Stimulated activated effector memory CD8-positive, alpha-beta T cell treated with anti-CD3 and anti-CD28 coated beads, Interleukin-12 subunit alpha, Interleukin-12 subunit beta, amount 100 ng/mL, for 72 hours (primary cell): ENCODE results near the gene ILK.

Source experiments
- ATAC-seq: fragments of 150-1000 bp; cut with Tn5 transposase; 2 replicates; pipeline ENCODE4 v1.10.0; 2021
- DNase-seq, 2 donors: peaks; one replicate each; pipeline ENCODE4 v3.0.0; 2021 to 2022; ENCODE audit warnings: low spot score in 2 of 2
- H3K27ac Mint-ChIP-seq: one replicate; pipeline ENCODE4 v1.8.0; 2022; ENCODE audit warnings: mild to moderate bottlenecking, mixed read lengths
- H3K36me3 Mint-ChIP-seq: one replicate; pipeline ENCODE4 v1.8.0; 2022; ENCODE audit warnings: mild to moderate bottlenecking, mixed read lengths
- H3K4me1 Mint-ChIP-seq: one replicate; pipeline ENCODE4 v1.8.0; 2022; ENCODE audit warnings: mixed read lengths
- H3K4me3 Mint-ChIP-seq: one replicate; pipeline ENCODE4 v1.8.0; 2022; ENCODE audit warnings: mild to moderate bottlenecking, mixed read lengths
- H3K9me3 Mint-ChIP-seq: one replicate; pipeline ENCODE4 v1.8.0; 2022; ENCODE audit warnings: mixed read lengths

The ILK gene

GRCh38 chr11:6588018-6588417 is 15.6 kb upstream of the ILK start:
- H3K27ac Mint-ChIP-seq = no peak overlapping the region
- no peak for ATAC-seq
- no peak for DNase-seq
- H3K36me3 Mint-ChIP-seq = peaks cover 38% of the 10 kb centered on the region
- peaks cover 11% of the 10 kb centered on the region for H3K9me3 Mint-ChIP-seq
- no peaks in the 10 kb centered on the region for H3K4me1 Mint-ChIP-seq
- no peak overlapping the region for H3K4me3 Mint-ChIP-seq

- H3K9me3 Mint-ChIP-seq = no peaks in the 10 kb centered on the region
- H3K27ac Mint-ChIP-seq = no peak overlapping the region
- peaks cover 88% of the 10 kb centered on the region for H3K36me3 Mint-ChIP-seq
- DNase-seq (peak in 1 of 2 donors; percentile 43), ATAC-seq (no peak)
- H3K4me3 Mint-ChIP-seq = no peak overlapping the region
- H3K4me1 Mint-ChIP-seq = peaks cover 36% of the 10 kb centered on the region
Observed at GRCh38 chr11:6594142-6594768, 9.3 kb upstream of the ILK start.

GRCh38 chr11:6596239-6596877 is 7.2 kb upstream of the ILK start:
- Mint-ChIP-seq H3K27ac (peak overlapping the region; percentile 3), H3K4me3 (no peak overlapping the region), H3K9me3 (no peaks in the 10 kb centered on the region), H3K36me3 (peaks cover 83% of the 10 kb centered on the region), H3K4me1 (peaks cover 36% of the 10 kb centered on the region)
- no peak for DNase-seq
- no peak for ATAC-seq

DNA sequence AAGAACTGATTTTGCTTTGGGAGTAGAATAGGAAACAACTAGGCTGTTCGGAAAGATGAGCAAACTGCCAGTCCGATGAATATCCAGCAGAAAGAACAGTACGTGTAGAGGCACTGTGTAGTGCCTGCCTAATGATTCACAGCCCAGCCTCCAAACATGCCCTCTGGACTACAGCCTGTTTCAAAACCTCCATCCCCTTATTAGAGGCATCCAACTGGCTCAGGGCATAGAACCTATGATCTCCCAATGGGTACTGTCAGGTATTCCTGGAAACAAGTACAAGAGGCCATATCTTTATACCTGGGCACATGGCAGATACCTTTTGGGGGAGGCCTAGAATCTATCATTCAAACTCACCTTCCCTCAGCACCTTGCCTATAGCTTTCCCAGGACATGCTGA is 5.0 kb upstream of the ILK start:
- peak overlapping the region; percentile 43 for H3K27ac Mint-ChIP-seq
- no peaks in the 10 kb centered on the region for H3K9me3 Mint-ChIP-seq
- no peak overlapping the region for H3K4me3 Mint-ChIP-seq
- ATAC-seq = no peak
- peaks cover 69% of the 10 kb centered on the region for H3K36me3 Mint-ChIP-seq
- peak in 1 of 2 donors; percentile 38 for DNase-seq
- peaks cover 34% of the 10 kb centered on the region for H3K4me1 Mint-ChIP-seq

- peaks cover 60% of the 10 kb centered on the region for H3K36me3 Mint-ChIP-seq
- H3K4me1 Mint-ChIP-seq = peaks cover 25% of the 10 kb centered on the region
- DNase-seq (peak in 1 of 2 donors; percentile 30), ATAC-seq (no peak)
- H3K4me3 Mint-ChIP-seq = no peak overlapping the region
- H3K9me3 Mint-ChIP-seq = no peaks in the 10 kb centered on the region
- H3K27ac Mint-ChIP-seq = peak overlapping the region; percentile 43
Observed at GRCh38 chr11:6599449-6599848, 4.1 kb upstream of the ILK start.

DNA sequence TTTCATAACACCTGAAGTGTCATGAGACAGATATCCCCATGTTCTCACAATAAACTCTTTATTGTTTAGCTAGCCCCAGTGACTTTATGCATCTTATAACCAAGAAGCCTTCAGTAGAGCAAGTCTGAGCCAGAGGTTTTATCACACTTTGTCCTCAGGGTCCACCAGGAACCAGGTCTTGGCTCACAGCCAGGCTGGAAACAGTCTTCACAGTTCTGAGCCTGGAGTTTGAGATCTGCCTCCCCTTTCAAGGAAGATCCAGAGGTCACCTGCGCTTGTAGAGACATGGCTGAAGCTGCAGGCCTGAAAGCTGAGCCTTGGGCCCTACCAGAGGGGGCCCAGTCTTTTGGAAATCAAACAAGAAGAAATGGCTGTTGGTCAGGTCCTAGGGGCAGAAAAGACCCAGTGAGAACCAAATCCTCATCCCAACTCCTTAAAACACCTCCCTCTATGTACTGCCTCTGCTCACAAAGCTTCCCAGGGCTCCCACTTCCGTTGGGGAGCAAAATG is 3.6 kb upstream of the ILK start:
- Mint-ChIP-seq H3K36me3 (peaks cover 59% of the 10 kb centered on the region), H3K27ac (peak overlapping the region; percentile 43), H3K4me3 (no peak overlapping the region), H3K4me1 (peaks cover 23% of the 10 kb centered on the region), H3K9me3 (no peaks in the 10 kb centered on the region)
- ATAC-seq = no peak
- DNase-seq = no peak

GRCh38 chr11:6601041-6601461 is 2.5 kb upstream of the ILK start:
- ATAC-seq = no peak
- no peaks in the 10 kb centered on the region for H3K9me3 Mint-ChIP-seq
- no peak overlapping the region for H3K4me3 Mint-ChIP-seq
- no peak overlapping the region for H3K27ac Mint-ChIP-seq
- DNase-seq = peak in 1 of 2 donors; percentile 37
- H3K36me3 Mint-ChIP-seq = peaks cover 59% of the 10 kb centered on the region
- peaks cover 23% of the 10 kb centered on the region for H3K4me1 Mint-ChIP-seq

DNA sequence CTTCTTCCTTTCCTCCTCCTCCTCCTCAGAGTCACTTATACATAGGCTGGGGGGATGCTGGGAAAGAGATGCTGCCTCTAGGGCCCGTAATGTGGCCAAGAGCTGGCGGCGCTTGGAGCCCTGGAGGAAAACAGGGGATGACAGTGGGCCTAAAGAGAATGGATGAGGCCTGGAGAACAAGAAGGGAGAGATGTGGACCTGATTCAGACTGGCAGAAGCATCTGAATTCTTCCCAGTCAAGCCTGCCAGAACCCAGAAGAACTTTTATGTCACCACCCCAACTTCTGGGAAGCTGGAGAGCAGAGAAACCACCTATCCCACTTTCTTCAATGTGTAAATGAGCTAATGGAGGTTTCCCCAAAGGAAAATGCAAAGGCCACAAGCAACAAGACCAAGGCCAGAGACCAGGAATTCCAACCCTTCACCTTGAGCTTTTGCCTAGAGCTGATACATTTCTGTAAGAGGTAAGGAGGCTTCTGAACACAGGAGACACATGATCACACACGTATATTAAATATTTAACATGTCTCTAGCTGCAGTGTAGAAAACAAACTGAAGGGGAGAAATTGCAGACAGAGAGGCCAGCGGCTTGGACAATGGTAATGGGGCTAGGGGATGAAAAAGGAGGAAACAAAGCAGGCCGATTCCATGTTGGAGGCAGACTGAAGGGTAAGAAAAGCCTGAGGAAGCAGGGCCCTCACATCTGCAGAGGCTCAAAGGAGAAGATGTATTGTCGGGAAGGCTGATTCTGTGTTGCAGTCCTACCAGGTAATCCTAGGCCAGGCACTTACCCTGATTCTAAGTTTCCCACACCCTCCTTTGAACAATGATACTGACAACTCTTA is 1.3 kb upstream of the ILK start:
- H3K36me3 Mint-ChIP-seq = peaks cover 51% of the 10 kb centered on the region
- ATAC-seq = no peak
- DNase-seq = peak in 1 of 2 donors; percentile 46
- no peaks in the 10 kb centered on the region for H3K9me3 Mint-ChIP-seq
- H3K4me1 Mint-ChIP-seq = peaks cover 31% of the 10 kb centered on the region
- no peak overlapping the region for H3K27ac Mint-ChIP-seq
- no peak overlapping the region for H3K4me3 Mint-ChIP-seq

- H3K4me1 Mint-ChIP-seq = peaks cover 28% of the 10 kb centered on the region
- H3K27ac Mint-ChIP-seq = no peak overlapping the region
- no peaks in the 10 kb centered on the region for H3K9me3 Mint-ChIP-seq
- peaks cover 51% of the 10 kb centered on the region for H3K36me3 Mint-ChIP-seq
- no peak overlapping the region for H3K4me3 Mint-ChIP-seq
- no peak for DNase-seq
- ATAC-seq = peak; percentile 71
Observed at GRCh38 chr11:6604081-6604626, 580 bp downstream of the ILK start.

- no peak overlapping the region for H3K27ac Mint-ChIP-seq
- H3K4me1 Mint-ChIP-seq = peaks cover 33% of the 10 kb centered on the region
- H3K4me3 Mint-ChIP-seq = no peak overlapping the region
- peak in 1 of 2 donors; percentile 37 for DNase-seq
- H3K36me3 Mint-ChIP-seq = peaks cover 51% of the 10 kb centered on the region
- H3K9me3 Mint-ChIP-seq = no peaks in the 10 kb centered on the region
- no peak for ATAC-seq
Observed at GRCh38 chr11:6604790-6605189, 1.2 kb downstream of the ILK start.

- peaks cover 51% of the 10 kb centered on the region for H3K4me1 Mint-ChIP-seq
- peak; percentile 53 for ATAC-seq
Observed at GRCh38 chr11:6606471-6607189, 3.1 kb downstream of the ILK start.

GRCh38 chr11:6607190-6607795 is 3.7 kb downstream of the ILK start:
- H3K4me3 Mint-ChIP-seq = no peak overlapping the region
- peak in 1 of 2 donors; percentile 48 for DNase-seq

More at GRCh38 chr11:6606471-6607189, 3.1 kb downstream of the ILK start:
- Mint-ChIP-seq H3K9me3 (no peaks in the 10 kb centered on the region), H3K4me3 (no peak overlapping the region), H3K27ac (no peak overlapping the region), H3K36me3 (peaks cover 57% of the 10 kb centered on the region)
- peak; percentile 43 to 80 for DNase-seq

GRCh38 chr11:6608011-6608410 is 4.4 kb downstream of the ILK start:
- Mint-ChIP-seq H3K4me3 (no peak overlapping the region), H3K36me3 (peaks cover 52% of the 10 kb centered on the region), H3K9me3 (no peaks in the 10 kb centered on the region), H3K27ac (peak overlapping the region; percentile 61), H3K4me1 (peaks cover 51% of the 10 kb centered on the region)
- ATAC-seq = no peak
- DNase-seq = peak in 1 of 2 donors; percentile 41

More at GRCh38 chr11:6607190-6607795, 3.7 kb downstream of the ILK start:
- Mint-ChIP-seq H3K9me3 (no peaks in the 10 kb centered on the region), H3K27ac (peak overlapping the region; percentile 61), H3K36me3 (peaks cover 52% of the 10 kb centered on the region), H3K4me1 (peaks cover 51% of the 10 kb centered on the region)
- no peak for ATAC-seq
